Heart left ventricle (tissue), 16 donors: Measurements from ENCODE around the gene PYGB. TPM values are rescaled to one million over a fixed set of nuclear protein-coding genes. Genes with fewer than 3 reads are reported as not detected.

Experiments
- ATAC-seq, 4 donors: fragments of 200-7000 bp; cut with Tn5 transposase; one replicate each; pipeline ENCODE4 v1.9.1; 2020 to 2022; ENCODE audit warnings: moderate library complexity in 4 of 4, mild to moderate bottlenecking in 3 of 4, moderate number of reproducible peaks in 1 of 4
- DNase-seq, 5 donors: peaks; one replicate each; pipeline ENCODE4 v3.0.0-alpha.2; 2020
- H3K27ac ChIP-seq, 12 donors: fragments of 200-600 bp; sonication (generic) in 4 of 12; one replicate each; pipeline versions ENCODE4 v1.5.0 to v1.8.0; 2016 to 2022; ENCODE audit warnings: mild to moderate bottlenecking in 2 of 12
- H3K27me3 ChIP-seq, 9 donors: fragments of 200-600 bp; sonication (generic) in 2 of 9; one replicate each; pipeline versions ENCODE4 v1.5.1 to v1.8.0; 2016 to 2022; ENCODE audit warnings: mild to moderate bottlenecking in 3 of 9
- H3K36me3 ChIP-seq, 9 donors: fragments of 200-600 bp; sonication (generic) in 2 of 9; one replicate each; pipeline versions ENCODE4 v1.5.0 to v1.8.0; 2018 to 2022; ENCODE audit warnings: mild to moderate bottlenecking in 2 of 9
- H3K4me1 ChIP-seq, 12 donors: fragments of 200-600 bp; sonication (generic) in 4 of 12; one replicate each; pipeline versions ENCODE4 v1.5.0 to v1.8.0; 2016 to 2022; ENCODE audit warnings: mild to moderate bottlenecking in 3 of 12
- H3K4me3 ChIP-seq, 12 donors: fragments of 200-600 bp; sonication (generic) in 4 of 12; one replicate each; pipeline versions ENCODE4 v1.5.0 to v1.8.0; 2017 to 2022; ENCODE audit warnings: mild to moderate bottlenecking in 9 of 12, moderate library complexity in 4 of 12
- H3K9me3 ChIP-seq, 12 donors: fragments of 200-600 bp; sonication (generic) in 4 of 12; one replicate each; pipeline versions ENCODE4 v1.5.0 to v1.8.0; 2016 to 2022; ENCODE audit warnings: mild to moderate bottlenecking in 1 of 12
- CTCF ChIP-seq, 12 donors: fragments of 200-600 bp; sonication (generic) in 4 of 12; IDR thresholded peaks; one replicate each; pipeline versions ENCODE4 v1.5.0 to v1.8.0; 2018 to 2022; ENCODE audit warnings: antibody characterized with exemption in 12 of 12, mild to moderate bottlenecking in 5 of 12
- POLR2A ChIP-seq, 2 donors: fragments of 450-650 bp; IDR thresholded peaks; one replicate each; pipeline ENCODE4 v1.6.1; 2017; ENCODE audit warnings: antibody characterized with exemption in 2 of 2, mild to moderate bottlenecking in 2 of 2, moderate library complexity in 2 of 2
- WGBS, 4 donors: extraction: QIAGEN DNeasy Blood & Tissue Kit in 2 of 4; methylation state at CpG; one replicate each; pipeline versions ENCODE4 v1.1.5 to v1.1.7; 2013 to 2018; 5-methylcytosine and 5-hydroxymethylcytosine counted together
- intact Hi-C, 10 donors: fragments of 100-400 bp; cut with DNase I; formaldehyde crosslinking; loops; one replicate each; pipeline versions ENCODE4 v1.11.1 to v1.14.2; 2022
- polyA plus RNA-seq, 2 donors: library from polyadenylated mRNA; stranded (reverse); fragments of 200-250 nt; gene quantifications; one replicate each; pipeline ENCODE4 v1.2.3, GENCODE V29; 2013
- total RNA-seq, 9 donors: library from RNA; depleted of rRNA in 2 of 9; stranded (reverse); fragments of >200 nt in 2 of 9; fragmentation: NEBNext Ultra II Directional in 3 of 9; extraction: Animal tissue kit (Norgen Biotek cat#: 25700) in 3 of 9; gene quantifications; one replicate each; pipeline versions ENCODE4 v1.1.0 to v1.2.4, GENCODE V29; 2016 to 2023
- donor health status: ischemic (EF 13 %, LVEDD 7.1; RV severe dilation, severe dysfunction).
- donor health status: healthy with polysubstance abuse.
- donor health status: DM: no; HTN: yes; CAD: no.
- donor health status: DM: no; HTN: no; CAD: no.
- donor health status: ischemic (EF 25% LVEDD 6.9; RV normal size, moderate dysfunction).
- donor health status: ischemic (EF 25% LVEDD 5.7; RV mildly dilated, moderate dysfunction).
- donor health status: healthy.
- donor health status: DM: yes; HTN: yes; CAD: no.
- donor health status: ischemic (EF 35%, LVEDD 5.7; RV mildly dilated, moderate dysfunction).
- donor health status: nonischemic (EF 11% LVEDD 7.7; RV severe dilation, severe dysfunction).
- donor health status: DM: yes; HTN: yes; CAD: no.
- donor health status: PGD.
- donor health status: ischemic (EF 29% LVEDD 5.4; RV normal size, mild dysfunction).
- donor health status: nonischemic (EF 23%, LVEDD 6.1; RV moderate dilation, normal function).

Gene PYGB
- total and polyA plus RNA-seq, 11 donors = 144 to 450 (median 232) TPM

GRCh38 chr20:25321262-25321831 is 73.5 kb downstream of the PYGB start:
- intact Hi-C loops = no loop called here
- H3K27ac ChIP-seq = peak overlapping the region in 1 of 12 donors; percentile 34
- no peak for ATAC-seq
- no peak for TF ChIP-seq POLR2A (IDR thresholded peaks at IDR 0.05)
- TF ChIP-seq CTCF (IDR thresholded peaks at IDR 0.05) = no peak
- no peak for DNase-seq
- H3K36me3 ChIP-seq = peaks cover 0 to 22% (median 15%) of the 10 kb centered on the region in 9 donors
- no peaks in the 10 kb centered on the region for H3K9me3 ChIP-seq
- no peaks in the 10 kb centered on the region for H3K27me3 ChIP-seq
- 93 to 98% (median 97%) methylated on average over 2 to 5 of the region's 5 CpGs for WGBS, 4 donors
- H3K4me1 ChIP-seq = peaks cover 0 to 62% (median 13%) of the 10 kb centered on the region in 12 donors
- H3K4me3 ChIP-seq = no peak overlapping the region

GRCh38 chr20:25321991-25322390 is 74.1 kb downstream of the PYGB start:
- peak overlapping the region in 1 of 12 donors; percentile 34 for H3K27ac ChIP-seq
- TF ChIP-seq CTCF (IDR thresholded peaks at IDR 0.05) = no peak
- TF ChIP-seq POLR2A (IDR thresholded peaks at IDR 0.05) = no peak
- H3K4me3 ChIP-seq = no peak overlapping the region
- H3K36me3 ChIP-seq = peaks cover 0 to 22% (median 15%) of the 10 kb centered on the region in 9 donors
- 91 to 92% (median 92%) methylated on average over 4 of the region's 4 CpGs for WGBS, 4 donors
- DNase-seq = no peak
- intact Hi-C loops = no loop called here
- no peaks in the 10 kb centered on the region for H3K9me3 ChIP-seq
- no peak for ATAC-seq
- peaks cover 0 to 62% (median 13%) of the 10 kb centered on the region in 12 donors for H3K4me1 ChIP-seq
- no peaks in the 10 kb centered on the region for H3K27me3 ChIP-seq

GRCh38 chr20:25323496-25324246 is 75.8 kb downstream of the PYGB start:
- no peaks in the 10 kb centered on the region for H3K27me3 ChIP-seq
- no peak overlapping the region for H3K4me3 ChIP-seq
- H3K9me3 ChIP-seq = no peaks in the 10 kb centered on the region
- intact Hi-C loops = no loop called here
- no peak for ATAC-seq
- peak overlapping the region in 1 of 12 donors; percentile 66 for H3K27ac ChIP-seq
- TF ChIP-seq CTCF (IDR thresholded peaks at IDR 0.05) (no peak), POLR2A (IDR thresholded peaks at IDR 0.05) (no peak)
- peaks cover 0 to 47% (median 15%) of the 10 kb centered on the region in 12 donors for H3K4me1 ChIP-seq
- H3K36me3 ChIP-seq = peaks cover 0 to 22% (median 15%) of the 10 kb centered on the region in 9 donors
- WGBS, 4 donors = 92 to 93% (median 93%) methylated on average over 12 of the region's 12 CpGs
- no peak for DNase-seq

GRCh38 chr20:25324412-25324811 is 76.5 kb downstream of the PYGB start:
- intact Hi-C loops = no loop called here
- peak overlapping the region in 1 of 12 donors; percentile 76 for H3K27ac ChIP-seq
- peak; percentile 45 to 83 (median 72) for ATAC-seq

More at GRCh38 chr20:25324412-25324811, 76.5 kb downstream of the PYGB start:
- DNase-seq = peak in 2 of 5 donors; percentile 58 to 67
- peaks cover 0 to 22% (median 15%) of the 10 kb centered on the region in 9 donors for H3K36me3 ChIP-seq
- WGBS, 4 donors = 69 to 82% (median 73%) methylated on average over 5 of the region's 5 CpGs
- TF ChIP-seq CTCF (IDR thresholded peaks at IDR 0.05) (no peak), POLR2A (IDR thresholded peaks at IDR 0.05) (no peak)
- peaks cover 0 to 42% (median 9%) of the 10 kb centered on the region in 12 donors for H3K4me1 ChIP-seq
- H3K4me3 ChIP-seq = no peak overlapping the region
- H3K27me3 ChIP-seq = no peaks in the 10 kb centered on the region
- H3K9me3 ChIP-seq = no peaks in the 10 kb centered on the region
